Measurements from ENCODE around the gene BRF1. TPM values are rescaled to one million over a fixed set of nuclear protein-coding genes. Genes with fewer than 3 reads are reported as not detected.
"Not testable (repeated sequence)": the region's sequence is repeated elsewhere in the genome, so short reads cannot be mapped to it uniquely, and the experiment has no call there.

Gene BRF1
- total and polyA plus RNA-seq, 2 donors: 19.3 to 30.9 TPM

DNA sequence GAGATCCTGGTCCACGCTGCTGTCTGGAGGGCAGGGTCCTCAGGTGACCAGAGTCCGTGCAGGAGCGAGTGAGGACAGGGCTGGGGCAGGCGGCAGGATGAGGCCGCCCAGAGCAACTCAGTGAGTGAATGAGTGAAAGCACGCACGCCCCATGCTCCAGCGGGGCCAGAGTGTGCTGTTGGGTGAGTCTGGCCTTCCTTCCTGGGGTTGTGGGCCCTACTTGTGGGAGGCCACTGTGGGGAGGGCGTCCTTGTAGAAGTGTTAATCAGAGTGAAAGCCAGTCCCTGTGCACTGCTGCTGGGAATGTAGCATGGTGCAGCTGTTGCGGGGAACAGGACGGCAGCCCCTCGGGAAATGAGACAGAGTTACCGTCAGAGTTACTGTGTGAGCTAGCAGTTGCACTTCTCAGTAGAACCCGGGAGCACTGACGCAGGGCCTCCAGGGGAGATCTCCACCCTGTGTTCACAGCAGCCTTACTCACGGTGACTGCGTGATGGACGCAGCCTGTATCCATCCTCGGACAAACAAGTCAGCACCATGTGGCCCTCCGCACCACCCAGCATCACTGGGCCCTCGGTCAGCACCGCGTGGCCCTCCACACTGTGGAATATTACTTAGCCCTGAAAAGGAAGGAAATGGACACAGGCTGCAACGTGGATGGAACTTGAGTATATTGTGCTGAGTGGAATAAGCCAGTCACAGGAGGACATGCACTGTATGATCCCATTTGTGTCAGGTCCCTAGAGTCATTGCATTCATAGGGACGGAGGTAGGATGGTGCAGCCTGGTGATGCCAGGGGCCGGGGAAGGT is 35.9 kb upstream of the BRF1 start:
- Histone ChIP-seq H3K36me3 (ENCODE audit: insufficient read depth) (no peaks in the 10 kb centered on the region), H3K4me1 (ENCODE audit: insufficient read depth) (no peaks in the 10 kb centered on the region), H3K4me3 (ENCODE audit: low read depth, low read length) (no peak overlapping the region), H3K27ac (ENCODE audit: low read depth) (no peak overlapping the region)
- no peak for DNase-seq (ENCODE audit: extremely low spot score)
- WGBS: 95% methylated on average over 26 of the region's 26 CpGs

- DNase-seq (ENCODE audit: extremely low spot score): no peak
- Histone ChIP-seq H3K4me3 (ENCODE audit: low read depth, low read length) (no peak overlapping the region), H3K27ac (ENCODE audit: low read depth) (no peak overlapping the region), H3K36me3 (ENCODE audit: insufficient read depth) (no peaks in the 10 kb centered on the region), H3K4me1 (ENCODE audit: insufficient read depth) (no peaks in the 10 kb centered on the region)
- WGBS: 91% methylated on average over 33 of the region's 33 CpGs
Measured at GRCh38 chr14:105335735-105336476, 35.1 kb upstream of the BRF1 start.

DNA sequence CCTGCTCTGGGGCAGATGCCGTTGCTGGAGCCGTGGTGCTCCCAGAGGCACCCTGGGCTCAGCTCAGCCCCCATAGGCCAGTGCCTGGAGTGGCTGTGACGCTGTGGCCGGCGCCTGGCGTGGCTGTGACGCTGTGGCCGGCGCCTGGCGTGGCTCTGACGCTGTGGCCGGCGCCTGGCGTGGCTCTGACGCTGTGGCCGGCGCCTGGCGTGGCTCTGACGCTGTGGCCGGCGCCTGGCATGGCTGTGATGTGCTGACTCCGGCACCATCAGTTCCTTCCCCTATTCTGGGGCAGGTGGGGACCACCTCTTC is 34.4 kb upstream of the BRF1 start:
- H3K4me3 ChIP-seq (ENCODE audit: low read depth, low read length); H3K27ac ChIP-seq (ENCODE audit: low read depth); H3K36me3 ChIP-seq (ENCODE audit: insufficient read depth); DNase-seq (ENCODE audit: extremely low spot score); H3K4me1 ChIP-seq (ENCODE audit: insufficient read depth): not testable (repeated sequence)
- 94% methylated on average over 22 of the region's 22 CpGs for WGBS

- Histone ChIP-seq H3K4me3 (ENCODE audit: low read depth, low read length) (no peak overlapping the region), H3K27ac (ENCODE audit: low read depth) (no peak overlapping the region), H3K4me1 (ENCODE audit: insufficient read depth) (no peaks in the 10 kb centered on the region), H3K36me3 (ENCODE audit: insufficient read depth) (no peaks in the 10 kb centered on the region)
- WGBS: 91% methylated on average over 17 of the region's 17 CpGs
- DNase-seq (ENCODE audit: extremely low spot score): no peak
Measured at GRCh38 chr14:105334383-105335230, 33.8 kb upstream of the BRF1 start.

GRCh38 chr14:105333613-105334364 is 33.0 kb upstream of the BRF1 start:
- H3K36me3 ChIP-seq (ENCODE audit: insufficient read depth): no peaks in the 10 kb centered on the region
- WGBS: 82% methylated on average over 18 of the region's 18 CpGs

GRCh38 chr14:105333020-105333490 is 32.3 kb upstream of the BRF1 start:
- Histone ChIP-seq H3K27ac (ENCODE audit: low read depth) (no peak overlapping the region), H3K4me3 (ENCODE audit: low read depth, low read length) (no peak overlapping the region), H3K36me3 (ENCODE audit: insufficient read depth) (no peaks in the 10 kb centered on the region), H3K4me1 (ENCODE audit: insufficient read depth) (no peaks in the 10 kb centered on the region)
- WGBS: 88% methylated on average over 15 of the region's 15 CpGs
- DNase-seq (ENCODE audit: extremely low spot score): no peak

More at GRCh38 chr14:105333613-105334364, 33.0 kb upstream of the BRF1 start:
- no peaks in the 10 kb centered on the region for H3K4me1 ChIP-seq (ENCODE audit: insufficient read depth)
- DNase-seq (ENCODE audit: extremely low spot score): no peak
- no peak overlapping the region for H3K4me3 ChIP-seq (ENCODE audit: low read depth, low read length)
- H3K27ac ChIP-seq (ENCODE audit: low read depth): no peak overlapping the region

DNA sequence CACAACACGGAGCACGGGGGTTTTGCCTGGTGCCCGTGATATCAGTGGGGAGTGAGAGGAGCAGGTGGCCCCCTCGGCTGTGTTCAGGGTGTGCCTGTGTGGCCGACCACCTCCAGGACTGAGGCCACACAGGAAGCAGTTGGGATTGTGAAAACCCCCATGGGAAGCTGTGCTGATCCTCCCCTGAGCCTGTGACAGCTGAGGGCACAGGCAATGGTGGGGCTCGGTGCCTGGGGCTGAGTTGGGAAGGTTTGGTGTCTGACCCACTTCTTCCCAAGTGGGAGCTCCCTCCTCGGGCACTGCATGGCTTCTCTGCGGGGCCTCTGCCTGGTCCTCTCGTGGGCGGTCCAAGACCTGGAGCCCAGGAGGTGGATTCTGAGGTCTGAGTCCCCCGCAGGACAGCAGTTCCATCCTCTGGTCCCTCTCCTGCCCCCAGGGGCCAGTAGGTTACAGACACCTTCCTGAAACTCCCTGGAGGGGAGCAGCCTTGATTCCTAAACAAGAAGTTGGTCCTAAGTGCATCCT is 31.6 kb upstream of the BRF1 start:
- Histone ChIP-seq H3K4me3 (ENCODE audit: low read depth, low read length) (no peak overlapping the region), H3K36me3 (ENCODE audit: insufficient read depth) (no peaks in the 10 kb centered on the region), H3K4me1 (ENCODE audit: insufficient read depth) (no peaks in the 10 kb centered on the region), H3K27ac (ENCODE audit: low read depth) (no peak overlapping the region)
- DNase-seq (ENCODE audit: extremely low spot score): no peak
- 76% methylated on average over 11 of the region's 11 CpGs for WGBS

DNA sequence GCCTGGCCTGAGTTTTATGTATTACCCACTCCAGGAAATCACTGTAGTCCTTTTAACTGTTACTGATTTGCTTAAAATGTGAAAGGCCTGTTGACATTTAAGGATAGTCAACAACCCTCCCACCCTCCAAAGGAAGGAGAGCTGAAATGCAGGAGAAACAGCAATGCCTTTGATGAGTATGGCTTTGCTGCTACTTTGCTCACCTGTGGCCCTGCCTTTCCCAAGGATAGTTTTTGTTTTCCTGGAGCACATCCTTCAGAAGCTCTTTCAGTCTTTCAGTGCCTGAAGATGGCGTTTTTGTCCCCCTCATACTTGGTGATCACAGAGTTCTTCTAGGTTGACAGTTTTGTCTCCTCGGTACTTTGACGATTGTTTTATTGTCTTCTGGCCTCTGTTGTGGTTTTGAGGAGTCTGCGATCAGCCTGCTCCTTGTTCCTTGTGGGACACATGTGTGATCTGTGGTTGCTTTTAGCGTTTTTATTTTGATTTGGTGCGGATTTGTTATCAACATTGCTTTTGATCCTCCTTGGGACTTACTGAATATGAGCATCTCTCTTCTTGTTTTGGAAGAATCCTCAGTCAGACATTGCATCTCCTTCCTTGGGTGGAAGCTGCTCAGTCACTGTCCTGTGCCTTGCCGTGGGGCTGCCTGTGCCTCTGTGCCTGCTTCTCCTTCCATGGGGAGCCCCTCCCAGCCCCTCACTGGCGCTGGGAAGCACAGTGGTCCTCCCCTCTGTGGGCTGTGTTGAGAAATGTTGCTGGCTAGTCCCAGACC is 31.0 kb upstream of the BRF1 start:
- Histone ChIP-seq H3K4me3 (ENCODE audit: low read depth, low read length) (no peak overlapping the region), H3K27ac (ENCODE audit: low read depth) (no peak overlapping the region), H3K36me3 (ENCODE audit: insufficient read depth) (no peaks in the 10 kb centered on the region), H3K4me1 (ENCODE audit: insufficient read depth) (no peaks in the 10 kb centered on the region)
- no peak for DNase-seq (ENCODE audit: extremely low spot score)
- WGBS: 79% methylated on average over 8 of the region's 8 CpGs

- Histone ChIP-seq H3K4me3 (ENCODE audit: low read depth, low read length) (no peak overlapping the region), H3K36me3 (ENCODE audit: insufficient read depth) (no peaks in the 10 kb centered on the region), H3K4me1 (ENCODE audit: insufficient read depth) (no peaks in the 10 kb centered on the region), H3K27ac (ENCODE audit: low read depth) (no peak overlapping the region)
- DNase-seq (ENCODE audit: extremely low spot score): no peak
- 68% methylated on average over 13 of the region's 13 CpGs for WGBS
Measured at GRCh38 chr14:105330491-105330895, 29.7 kb upstream of the BRF1 start.

GRCh38 chr14:105329411-105330150 is 28.8 kb upstream of the BRF1 start:
- no peak overlapping the region for H3K27ac ChIP-seq (ENCODE audit: low read depth)
- no peak for DNase-seq (ENCODE audit: extremely low spot score)

DNA sequence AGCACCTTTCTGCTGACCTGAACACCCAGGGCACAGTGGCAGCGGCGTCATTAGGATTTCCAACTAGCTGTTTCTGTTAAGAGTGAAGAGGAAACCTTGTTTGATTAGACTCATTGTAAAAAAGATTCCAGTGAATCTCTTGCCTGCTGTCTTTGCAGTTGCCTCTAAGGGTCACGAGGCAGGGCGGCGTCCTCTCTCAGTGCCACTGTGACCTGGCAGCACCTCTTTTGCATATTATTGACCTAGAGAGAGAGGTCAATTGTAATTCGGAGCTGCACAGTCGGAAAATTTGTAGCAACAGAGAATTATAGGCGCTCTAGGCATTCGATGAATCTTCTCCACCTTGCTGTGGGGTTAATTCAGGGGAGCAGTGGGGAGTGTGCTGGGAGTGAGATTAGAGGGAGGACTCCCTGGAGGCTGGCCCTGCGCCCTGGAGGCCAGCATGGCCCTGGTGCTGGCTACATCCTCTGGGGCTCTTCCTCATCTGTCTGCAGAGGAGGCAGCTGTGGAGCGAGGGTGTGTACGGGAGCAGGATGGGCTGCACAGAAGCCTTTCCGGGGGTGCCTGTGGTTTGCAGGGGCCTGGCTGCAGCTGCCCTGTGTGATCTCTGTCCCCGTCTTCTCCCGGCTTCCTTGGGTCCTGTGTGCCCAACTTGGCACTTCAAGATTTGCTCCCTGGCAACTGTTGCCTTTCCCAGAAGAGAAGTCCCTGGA is 28.0 kb upstream of the BRF1 start:
- DNase-seq (ENCODE audit: extremely low spot score): no peak
- Histone ChIP-seq H3K36me3 (ENCODE audit: insufficient read depth) (no peaks in the 10 kb centered on the region), H3K4me1 (ENCODE audit: insufficient read depth) (no peaks in the 10 kb centered on the region), H3K4me3 (ENCODE audit: low read depth, low read length) (no peak overlapping the region), H3K27ac (ENCODE audit: low read depth) (no peak overlapping the region)
- 86% methylated on average over 15 of the region's 15 CpGs for WGBS

More at GRCh38 chr14:105329411-105330150, 28.8 kb upstream of the BRF1 start:
- no peaks in the 10 kb centered on the region for H3K36me3 ChIP-seq (ENCODE audit: insufficient read depth)
- H3K4me3 ChIP-seq (ENCODE audit: low read depth, low read length): no peak overlapping the region
- no peaks in the 10 kb centered on the region for H3K4me1 ChIP-seq (ENCODE audit: insufficient read depth)
- 92% methylated on average over 17 of the region's 17 CpGs for WGBS
